NB4 (cell line): ENCODE data around the gene CYYR1.

ENCODE experiments used
- MAX ChIP-seq: IDR thresholded peaks from 2 replicates; pipeline ENCODE4 v1.6.1; 2011; ENCODE audit warnings: low read depth, low read length
- TF ChIP-seq, protein P1 (sequence below): IDR thresholded peaks from one replicate; pipeline ENCODE4 v1.5.1; 2012; ENCODE audit warnings: low read depth, low read length

GRCh38 chr21:26555540-26556146, 17.4 kb downstream of the CYYR1 start:
- TF ChIP-seq, protein P1, sequence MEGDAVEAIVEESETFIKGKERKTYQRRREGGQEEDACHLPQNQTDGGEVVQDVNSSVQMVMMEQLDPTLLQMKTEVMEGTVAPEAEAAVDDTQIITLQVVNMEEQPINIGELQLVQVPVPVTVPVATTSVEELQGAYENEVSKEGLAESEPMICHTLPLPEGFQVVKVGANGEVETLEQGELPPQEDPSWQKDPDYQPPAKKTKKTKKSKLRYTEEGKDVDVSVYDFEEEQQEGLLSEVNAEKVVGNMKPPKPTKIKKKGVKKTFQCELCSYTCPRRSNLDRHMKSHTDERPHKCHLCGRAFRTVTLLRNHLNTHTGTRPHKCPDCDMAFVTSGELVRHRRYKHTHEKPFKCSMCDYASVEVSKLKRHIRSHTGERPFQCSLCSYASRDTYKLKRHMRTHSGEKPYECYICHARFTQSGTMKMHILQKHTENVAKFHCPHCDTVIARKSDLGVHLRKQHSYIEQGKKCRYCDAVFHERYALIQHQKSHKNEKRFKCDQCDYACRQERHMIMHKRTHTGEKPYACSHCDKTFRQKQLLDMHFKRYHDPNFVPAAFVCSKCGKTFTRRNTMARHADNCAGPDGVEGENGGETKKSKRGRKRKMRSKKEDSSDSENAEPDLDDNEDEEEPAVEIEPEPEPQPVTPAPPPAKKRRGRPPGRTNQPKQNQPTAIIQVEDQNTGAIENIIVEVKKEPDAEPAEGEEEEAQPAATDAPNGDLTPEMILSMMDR: no peak
- TF ChIP-seq MAX: no peak
